GM23338 (cell line): ENCODE measurements around the gene MAGI1. TPM values are rescaled to one million over a fixed set of nuclear protein-coding genes. Genes with fewer than 3 reads are reported as not detected.

Experiments used
- ATAC-seq: fragments of 200-7000 bp; cut with Tn5 transposase; 3 replicates; pipeline ENCODE4 v1.9.1; 2020
- DNase-seq: peaks from one replicate; pipeline ENCODE4 v3.0.0-alpha.2; 2015; ENCODE audit warnings: low spot score
- H2AFZ ChIP-seq: fragments of 200-600 bp; sonication (generic); 2 replicates; pipeline ENCODE4 v1.8.0; 2016; ENCODE audit warnings: antibody characterized with exemption, mild to moderate bottlenecking, moderate library complexity
- H3F3A ChIP-seq: fragments of 200-600 bp; sonication (generic); replicated peaks from 2 replicates; pipeline ENCODE4 v1.8.0; 2017; ENCODE audit warnings: antibody characterized with exemption, mixed run types, low read depth
- H3K27ac ChIP-seq: fragments of 200-600 bp; sonication (generic); 2 replicates; pipeline ENCODE4 v1.6.1; 2016; ENCODE audit warnings: low read depth
- H3K27me3 ChIP-seq: fragments of 200-600 bp; sonication (generic); 2 replicates; pipeline ENCODE4 v1.8.0; 2016; ENCODE audit warnings: mild to moderate bottlenecking, mixed run types, moderate library complexity; ENCODE audit not compliant: insufficient read depth
- H3K36me3 ChIP-seq: fragments of 200-600 bp; sonication (generic); 2 replicates; pipeline ENCODE4 v1.8.0; 2016; ENCODE audit warnings: mild to moderate bottlenecking; ENCODE audit not compliant: insufficient read depth
- H3K4me1 ChIP-seq: fragments of 200-600 bp; sonication (generic); 2 replicates; pipeline ENCODE4 v1.8.0; 2016; ENCODE audit warnings: mild to moderate bottlenecking, moderate library complexity; ENCODE audit not compliant: insufficient read depth
- H3K4me2 ChIP-seq: fragments of 200-600 bp; sonication (generic); 2 replicates; pipeline ENCODE4 v1.7.1; 2017; ENCODE audit warnings: mixed run types
- H3K4me3 ChIP-seq: fragments of 200-600 bp; sonication (generic); 2 replicates; pipeline ENCODE4 v1.6.1; 2016; ENCODE audit warnings: mixed run types
- H3K79me2 ChIP-seq: fragments of 200-600 bp; sonication (generic); replicated peaks from 2 replicates; pipeline ENCODE4 v1.8.0; 2017; ENCODE audit warnings: mild to moderate bottlenecking; ENCODE audit not compliant: insufficient read depth
- H3K9me2 ChIP-seq: fragments of 200-600 bp; sonication (generic); 2 replicates; pipeline ENCODE4 v1.8.0; 2017; ENCODE audit not compliant: insufficient read depth
- H4K20me1 ChIP-seq: fragments of 200-600 bp; sonication (generic); replicated peaks from 2 replicates; pipeline ENCODE4 v1.8.0; 2017; ENCODE audit warnings: mild to moderate bottlenecking; ENCODE audit not compliant: insufficient read depth
- H3K27ac Mint-ChIP-seq: 2 replicates; pipeline ENCODE4 v1.8.0; 2020; ENCODE audit warnings: inconsistent platforms, mild to moderate bottlenecking, moderate library complexity, mixed read lengths
- H3K27me3 Mint-ChIP-seq: 3 replicates; pipeline ENCODE4 v1.8.0; 2022; ENCODE audit warnings: low read depth, mild to moderate bottlenecking, moderate library complexity, mixed read lengths, inconsistent platforms; ENCODE audit not compliant: insufficient read depth, poor library complexity
- H3K36me3 Mint-ChIP-seq: 3 replicates; pipeline ENCODE4 v1.8.0; 2021; ENCODE audit warnings: low read depth, mild to moderate bottlenecking, inconsistent platforms, moderate library complexity, mixed read lengths
- H3K4me1 Mint-ChIP-seq: 3 replicates; pipeline ENCODE4 v1.8.0; 2020; ENCODE audit warnings: mild to moderate bottlenecking, inconsistent platforms, mixed read lengths
- H3K4me3 Mint-ChIP-seq: 3 replicates; pipeline ENCODE4 v1.8.0; 2021; ENCODE audit warnings: moderate library complexity, mild to moderate bottlenecking, inconsistent platforms, mixed read lengths
- H3K9me3 Mint-ChIP-seq: 3 replicates; pipeline ENCODE4 v1.8.0; 2020; ENCODE audit warnings: moderate library complexity, mild to moderate bottlenecking, inconsistent platforms, mixed read lengths
- CREB1 ChIP-seq: fragments of 250-450 bp; sonication (Bioruptor Pico); IDR thresholded peaks from 2 replicates; pipeline ENCODE4 v1.5.0; 2020; ENCODE audit warnings: low read depth, mild to moderate bottlenecking, moderate library complexity
- EZH2phosphoT487 ChIP-seq: fragments of 200-600 bp; sonication (generic); IDR thresholded peaks from one replicate; pipeline ENCODE4 v1.8.1; 2018; ENCODE audit warnings: antibody characterized with exemption; ENCODE audit not compliant: unreplicated experiment
- NANOG ChIP-seq: IDR thresholded peaks from 2 replicates; pipeline ENCODE4 v1.6.1; 2016; ENCODE audit warnings: antibody characterized with exemption, borderline replicate concordance
- POLR2AphosphoS5 ChIP-seq: IDR thresholded peaks from 2 replicates; pipeline ENCODE4 v1.6.1; 2016; ENCODE audit warnings: antibody characterized with exemption, low read depth
- REST ChIP-seq: IDR thresholded peaks from one replicate; pipeline ENCODE4 v1.6.1; 2018; ENCODE audit warnings: antibody characterized with exemption; ENCODE audit not compliant: unreplicated experiment
- ZNF114 ChIP-seq: fragments of 250-450 bp; sonication (Bioruptor Pico); IDR thresholded peaks from 2 replicates; pipeline ENCODE4 v1.5.0; 2020; ENCODE audit warnings: mild to moderate bottlenecking, moderate library complexity
- ZNF331 ChIP-seq: fragments of 250-450 bp; sonication (Bioruptor Pico); IDR thresholded peaks from 2 replicates; pipeline ENCODE4 v1.5.0; 2020; ENCODE audit warnings: low read depth, mild to moderate bottlenecking, moderate library complexity
- ZNF462 ChIP-seq: fragments of 250-450 bp; sonication (Bioruptor Pico); IDR thresholded peaks from 2 replicates; pipeline ENCODE4 v1.5.0; 2020; ENCODE audit warnings: mild to moderate bottlenecking, moderate library complexity
- polyA plus RNA-seq: library from polyadenylated mRNA; unstranded; fragments of >200 nt; fragmentation: Nextera tagmentation; extraction: Ambion mirVana; gene quantifications from 2 replicates; pipeline ENCODE4 v1.2.1, GENCODE V29; 2016
- total RNA-seq: library from RNA; depleted of rRNA; stranded (reverse); fragments of >200 nt; shearing (Covaris generic); gene quantifications from 2 replicates; pipeline ENCODE4 v1.2.3, GENCODE V29; 2014

MAGI1 gene
- total and polyA plus RNA-seq, 2 experiments from 2014 or later = 27.4 to 71.2 TPM

- Histone ChIP-seq H3K4me2 (peak overlapping the region; percentile 94), H4K20me1 (peaks cover 42% of the 10 kb centered on the region), H3K36me3 (no peaks in the 10 kb centered on the region), H2AFZ (peak overlapping the region; percentile 21; the same call in 1 of the 2 replicates), H3K79me2 (peaks cover 67% of the 10 kb centered on the region), H3K9me2 (no peaks in the 10 kb centered on the region), H3K4me3 (peak overlapping the region; percentile 78), H3F3A (peaks cover 14% of the 10 kb centered on the region; the same call in 1 of the 2 replicates), H3K27ac (no peak overlapping the region), H3K27me3 (peaks cover 9% of the 10 kb centered on the region), H3K4me1 (peaks cover 40% of the 10 kb centered on the region)
- Mint-ChIP-seq H3K4me3 (peak overlapping the region; percentile 78), H3K27me3 (peaks cover 12% of the 10 kb centered on the region), H3K4me1 (peaks cover 51% of the 10 kb centered on the region), H3K36me3 (no peaks in the 10 kb centered on the region), H3K9me3 (no peaks in the 10 kb centered on the region), H3K27ac (no peak overlapping the region)
- DNase-seq (peak; percentile 79), ATAC-seq (peak; percentile 78)
- TF ChIP-seq CREB1 (0 out of 2 replicates have a peak, but pooled peaks have one; percentile 34), NANOG (no peak), ZNF462 (CRISPR knock-in tag) (no peak), ZNF114 (CRISPR knock-in tag) (no peak)
Observed at GRCh38 chr3:65548848-65549625, 489.7 kb downstream of the MAGI1 start.

- H3K27me3 ChIP-seq = peaks cover 8% of the 10 kb centered on the region
- DNase-seq = no peak
- no peak overlapping the region for H3K27ac ChIP-seq
- no peak overlapping the region for H3K4me2 ChIP-seq
- no peaks in the 10 kb centered on the region for H3K36me3 ChIP-seq
- ATAC-seq = no peak
- H3K4me1 Mint-ChIP-seq = peaks cover 27% of the 10 kb centered on the region
- peaks cover 10% of the 10 kb centered on the region; the same call in 1 of the 2 replicates for H3F3A ChIP-seq
- peaks cover 35% of the 10 kb centered on the region for H3K4me1 ChIP-seq
- H3K36me3 Mint-ChIP-seq = peaks cover 14% of the 10 kb centered on the region; the same call in 2 of the 3 replicates
- peaks cover 22% of the 10 kb centered on the region for H4K20me1 ChIP-seq
- no peaks in the 10 kb centered on the region for H3K9me2 ChIP-seq
- H3K4me3 Mint-ChIP-seq = no peak overlapping the region
- H3K79me2 ChIP-seq = peaks cover 87% of the 10 kb centered on the region
- no peak overlapping the region for H3K4me3 ChIP-seq
- H3K27ac Mint-ChIP-seq = no peak overlapping the region
- H3K27me3 Mint-ChIP-seq = peaks cover 14% of the 10 kb centered on the region
- H2AFZ ChIP-seq = no peak overlapping the region
- peaks cover 14% of the 10 kb centered on the region; the same call in 2 of the 3 replicates for H3K9me3 Mint-ChIP-seq
- TF ChIP-seq REST = no peak
- no peak for TF ChIP-seq NANOG
- no peak for TF ChIP-seq POLR2AphosphoS5
- no peak for TF ChIP-seq EZH2phosphoT487
- TF ChIP-seq ZNF331 (CRISPR knock-in tag) = no peak
Observed at GRCh38 chr3:65545429-65545828, 493.3 kb downstream of the MAGI1 start.
